Activated CD4-positive, alpha-beta T cell treated with anti-CD3 and anti-CD28 coated beads, Interleukin-10, Interleukin-2, amounts not matched to agents 100 ng/mL and 50 ng/mL, durations not matched to agents 16 hours and 8 hours (primary cell): ENCODE measurements around the gene AGA.

Source experiments
- DNase-seq: peaks from one replicate; pipeline ENCODE4 v3.0.0-alpha.2; 2020

The AGA gene

DNA sequence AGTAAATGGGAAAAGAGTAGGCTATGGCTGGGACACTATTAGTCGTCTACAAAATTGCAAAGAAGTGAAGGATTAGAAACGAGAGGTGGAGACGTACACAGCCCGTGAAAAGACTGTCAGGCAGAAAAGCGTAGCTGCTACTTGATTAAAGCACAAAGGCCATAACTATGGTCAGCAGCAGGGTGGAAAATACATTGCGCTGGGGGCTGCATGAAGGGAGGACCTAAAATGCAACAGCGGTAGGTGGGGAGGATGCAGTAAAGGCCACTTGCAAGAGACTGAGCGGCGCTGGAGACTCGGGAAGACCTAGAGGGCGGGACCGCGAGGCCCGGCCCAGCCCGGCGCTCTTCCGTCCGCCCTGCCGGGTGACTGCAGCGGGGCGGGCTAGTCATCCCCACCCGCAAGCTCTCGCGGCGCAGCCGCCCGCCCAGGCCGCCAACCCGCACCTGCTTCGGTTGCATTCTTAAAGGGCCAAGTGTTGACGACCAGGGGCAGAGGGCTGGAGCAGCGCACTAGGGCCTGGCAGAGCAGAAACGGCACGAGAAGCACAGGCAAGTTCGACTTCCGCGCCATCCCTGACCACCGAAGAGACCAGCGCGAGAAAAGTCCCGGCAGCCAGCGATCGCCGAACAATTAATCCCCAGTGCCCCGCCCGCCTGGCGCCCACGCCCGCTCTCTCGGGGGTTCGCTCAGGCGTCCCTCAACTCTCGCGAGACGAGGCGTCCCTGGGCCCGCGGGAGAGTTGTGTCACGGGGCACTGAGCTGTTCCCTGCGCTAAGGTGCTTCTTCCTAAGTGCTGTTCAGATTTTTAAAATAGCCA lies at the start of gene AGA:
Gene AGA, minus strand, starts transcription at position 635 of the 820 bp plus-strand sequence. Its CDS starts 62 bp downstream, at position 573.
- DNase-seq: peak; percentile 97

DNA sequence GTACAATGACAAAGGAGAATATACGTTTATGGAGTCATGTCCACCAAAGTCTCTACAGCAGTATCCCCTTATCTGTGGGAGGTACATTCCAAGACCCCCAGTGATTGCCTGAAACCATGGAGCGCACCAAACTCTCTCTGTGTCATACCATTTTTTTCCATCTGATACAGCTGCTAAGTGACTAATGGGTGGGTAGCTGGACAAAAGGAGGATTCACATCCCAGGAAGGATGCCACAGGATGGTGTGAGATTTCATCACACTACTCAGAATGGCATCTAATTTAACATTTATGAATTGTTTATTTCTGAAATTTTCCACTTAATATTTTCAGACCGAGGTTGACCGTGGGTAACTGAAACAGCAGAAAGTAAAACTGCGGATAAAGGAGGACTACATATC lies 49.8 kb upstream of the AGA start:
- no peak for DNase-seq

- DNase-seq: no peak
These were observed 48.5 kb upstream of the AGA start for GRCh38 chr4:177490769-177491168.

DNA sequence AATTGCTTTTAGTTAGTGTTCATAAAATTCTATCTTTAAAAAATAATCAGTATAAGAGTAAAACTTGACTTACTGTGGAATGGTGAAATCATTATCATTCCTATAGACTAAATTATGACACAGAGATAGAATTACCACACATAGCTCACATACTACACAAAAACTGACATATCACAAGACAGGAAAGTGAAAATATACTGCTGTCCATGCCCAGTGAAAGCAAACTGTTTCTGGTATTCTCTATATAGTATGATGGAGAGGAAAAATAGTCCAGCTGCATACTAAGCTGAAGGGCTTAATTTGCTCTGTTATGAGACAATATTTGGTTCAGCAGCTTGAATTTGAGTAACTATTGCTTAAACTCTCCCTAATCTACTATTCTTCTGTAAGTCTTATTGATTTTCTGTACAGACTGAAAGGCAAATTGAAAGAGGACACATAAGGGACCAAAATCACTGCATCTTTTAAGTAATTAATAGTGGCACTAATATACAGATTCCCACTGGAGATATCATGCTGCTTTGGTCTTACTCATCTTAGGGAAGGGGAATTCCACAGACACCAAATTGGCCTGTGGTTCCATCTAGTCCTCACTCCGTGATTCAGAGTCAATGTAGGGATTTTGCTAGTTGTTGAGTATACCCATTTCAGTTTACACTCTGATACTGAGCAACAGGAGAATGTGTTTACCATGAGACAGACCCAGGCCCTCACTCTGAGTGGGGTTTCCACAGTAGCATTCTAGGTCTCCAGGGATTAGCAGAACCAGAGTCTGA lies 47.4 kb upstream of the AGA start:
- no peak for DNase-seq

GRCh38 chr4:177487977-177488376 lies 45.7 kb upstream of the AGA start:
- DNase-seq: no peak

GRCh38 chr4:177485528-177485927 lies 43.3 kb upstream of the AGA start:
- no peak for DNase-seq

DNA sequence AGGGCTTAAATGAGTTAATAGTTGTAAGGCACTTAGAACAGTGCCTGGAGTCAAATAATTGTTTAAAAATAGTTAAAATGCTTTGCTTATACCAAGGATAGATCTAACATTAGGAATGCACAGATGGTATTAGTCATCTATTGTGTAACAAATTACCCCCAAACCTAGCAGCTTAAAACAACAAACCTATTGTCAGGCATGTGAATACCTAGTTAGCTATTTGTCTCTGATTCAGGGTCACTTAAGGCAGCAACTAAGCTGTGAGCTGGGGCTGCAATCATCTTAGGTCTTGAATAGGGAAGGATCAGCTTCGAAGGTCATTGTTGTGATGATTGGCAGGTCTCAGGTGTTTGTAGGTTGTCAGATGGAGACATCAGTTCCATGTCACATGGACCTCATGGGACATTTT lies 42.4 kb upstream of the AGA start:
- DNase-seq: no peak

- DNase-seq: no peak
These were observed 41.5 kb upstream of the AGA start for GRCh38 chr4:177483760-177484159.

GRCh38 chr4:177483271-177483670 lies 41.0 kb upstream of the AGA start:
- DNase-seq: no peak

GRCh38 chr4:177482367-177482766 lies 40.1 kb upstream of the AGA start:
- no peak for DNase-seq

GRCh38 chr4:177480795-177481194 lies 38.6 kb upstream of the AGA start:
- DNase-seq: no peak

- DNase-seq: no peak
These were observed 36.8 kb upstream of the AGA start for GRCh38 chr4:177479063-177479462.

- DNase-seq: no peak
These were observed 36.3 kb upstream of the AGA start for GRCh38 chr4:177478496-177478895.

GRCh38 chr4:177473991-177474390 lies 31.8 kb upstream of the AGA start:
- no peak for DNase-seq

GRCh38 chr4:177464026-177464425 lies 21.8 kb upstream of the AGA start:
- no peak for DNase-seq

DNA sequence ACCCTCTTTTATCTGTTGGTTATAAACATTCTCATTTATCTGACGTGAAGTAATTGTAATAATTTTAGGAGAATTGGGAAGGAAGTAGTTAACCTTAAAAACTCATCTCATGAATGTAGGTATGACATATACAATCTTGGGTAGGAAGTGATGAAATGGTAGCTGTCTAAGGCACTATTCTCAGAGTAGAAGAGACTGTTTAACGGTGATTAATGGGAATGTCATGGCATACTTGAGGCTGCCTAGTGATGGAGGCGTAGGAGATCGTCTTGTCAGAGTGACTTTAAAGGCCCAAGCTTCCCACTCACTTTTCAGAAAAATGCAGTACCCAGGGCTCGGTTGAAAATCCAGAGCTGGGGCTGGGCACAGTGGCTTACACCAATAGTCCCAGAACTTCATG lies 19.4 kb upstream of the AGA start:
- DNase-seq: no peak

DNA sequence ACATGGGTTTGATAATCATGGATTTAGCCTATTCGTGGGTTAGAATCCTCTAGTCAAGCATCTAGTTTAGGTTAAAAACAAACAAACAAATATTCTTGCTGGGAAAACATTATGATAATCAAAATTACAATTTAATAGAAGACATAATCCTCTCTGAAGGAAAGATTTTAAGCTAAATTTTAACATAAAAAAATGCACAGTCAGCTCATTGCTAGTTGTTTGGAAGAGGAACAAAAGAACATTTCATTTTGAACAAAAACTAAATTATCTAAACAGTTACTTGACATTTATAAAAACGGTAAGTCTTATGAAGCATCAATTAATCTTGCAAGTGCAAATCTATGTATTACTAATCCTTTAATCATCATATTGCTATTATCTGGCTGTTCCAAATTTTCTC lies 18.2 kb upstream of the AGA start:
- DNase-seq: no peak

DNA sequence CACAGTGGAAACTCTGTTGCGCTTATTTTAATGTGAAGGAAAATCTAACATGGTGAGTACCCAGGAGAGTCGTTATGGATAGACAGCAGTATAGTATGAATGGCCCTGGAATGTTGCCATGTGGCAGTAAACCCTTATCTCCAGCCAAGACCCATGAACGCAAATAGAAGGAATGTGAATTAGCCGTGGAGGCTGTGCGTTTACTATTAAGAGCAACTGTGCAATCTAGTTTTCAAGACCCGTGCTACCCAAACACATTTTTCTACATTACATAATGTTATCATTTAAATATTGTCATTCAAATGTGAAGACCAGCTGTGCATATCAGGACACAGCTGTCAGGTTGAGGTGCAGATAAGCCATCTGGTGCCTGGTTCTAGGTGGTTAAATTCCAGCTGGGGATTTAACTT lies 13.3 kb upstream of the AGA start:
- no peak for DNase-seq

DNA sequence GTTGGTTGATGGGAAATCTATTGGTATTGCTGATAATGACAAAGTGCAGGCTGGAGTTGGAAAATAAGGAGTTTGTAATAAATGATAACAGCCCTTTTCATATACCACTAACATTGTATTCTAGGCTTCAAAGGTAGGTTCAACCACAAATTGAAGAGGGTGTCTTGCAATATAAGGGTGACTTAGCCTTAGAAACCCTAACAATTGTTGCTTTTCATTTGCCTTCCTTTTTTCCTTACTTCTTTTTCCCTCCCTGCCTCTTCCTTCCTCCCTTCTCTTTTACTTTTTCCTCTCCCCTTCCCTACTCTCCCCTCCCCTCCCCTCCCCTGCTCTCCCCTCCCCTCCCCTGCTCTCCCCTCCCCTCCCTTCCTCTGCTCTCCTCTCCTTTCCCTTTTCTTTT lies 10.9 kb upstream of the AGA start:
- no peak for DNase-seq

- DNase-seq: no peak
These were observed 8.9 kb upstream of the AGA start for GRCh38 chr4:177451108-177451500.

DNA sequence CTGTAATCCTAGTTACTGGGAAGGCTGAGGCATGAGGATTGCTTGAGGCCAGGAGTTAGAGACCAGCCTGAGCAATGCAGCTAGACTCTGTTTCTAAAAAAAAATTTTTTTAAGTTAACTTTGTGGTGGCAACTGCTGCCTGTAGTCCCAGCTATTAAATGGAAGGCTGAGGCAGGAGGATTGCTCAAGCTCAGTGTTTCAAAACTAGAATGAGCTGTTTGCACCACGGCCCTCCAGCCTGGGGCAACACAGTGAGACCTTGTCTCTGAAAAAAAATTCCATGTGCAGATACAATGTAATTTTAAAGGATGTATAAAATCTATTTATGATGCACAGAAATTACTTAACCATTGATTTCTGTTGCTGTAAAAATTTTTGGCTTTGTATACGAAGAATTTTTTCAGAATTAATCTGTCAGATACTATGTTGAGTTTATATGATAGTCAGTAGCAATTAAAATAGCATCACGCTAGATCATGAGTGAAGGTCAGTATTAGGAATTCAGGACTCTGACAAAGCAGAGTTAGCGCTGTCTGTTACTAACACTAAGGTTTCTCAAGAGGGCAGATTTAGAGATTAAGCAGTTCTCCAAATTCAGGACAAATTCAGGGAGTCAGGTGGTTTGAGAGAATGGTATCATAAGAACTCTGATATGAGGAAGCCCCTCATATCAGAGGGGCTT lies 8.3 kb upstream of the AGA start:
- DNase-seq: no peak

- DNase-seq: no peak
These were observed 6.6 kb upstream of the AGA start for GRCh38 chr4:177448850-177449249.

DNA sequence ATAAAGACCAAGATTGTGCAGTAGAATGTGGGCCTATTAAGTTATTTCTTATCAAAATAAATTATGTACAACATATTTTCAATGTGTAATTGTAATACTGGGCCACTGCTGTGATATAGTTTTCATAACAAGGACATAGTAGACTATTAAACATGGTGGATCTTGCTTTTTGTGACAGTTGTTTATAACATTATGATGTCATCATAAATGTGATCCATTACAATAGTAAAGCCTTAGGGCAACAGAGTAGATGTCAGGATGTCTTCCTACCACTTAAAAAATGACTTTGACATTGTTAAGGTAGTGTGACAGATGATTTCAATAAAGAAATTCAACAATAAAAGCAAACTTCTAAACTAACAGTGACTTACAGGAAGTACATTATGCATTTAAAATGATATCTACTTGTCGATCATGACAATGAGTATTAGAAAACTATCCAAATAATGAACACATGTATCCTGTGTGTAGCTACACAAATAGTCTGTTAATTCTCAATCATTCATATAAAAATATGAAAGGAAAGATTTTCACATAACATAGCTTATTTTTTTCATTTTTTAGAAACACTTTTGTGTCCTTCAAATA lies 5.3 kb upstream of the AGA start:
- DNase-seq: no peak
